ENCODE results near the gene LARP4.

Gene LARP4

DNA sequence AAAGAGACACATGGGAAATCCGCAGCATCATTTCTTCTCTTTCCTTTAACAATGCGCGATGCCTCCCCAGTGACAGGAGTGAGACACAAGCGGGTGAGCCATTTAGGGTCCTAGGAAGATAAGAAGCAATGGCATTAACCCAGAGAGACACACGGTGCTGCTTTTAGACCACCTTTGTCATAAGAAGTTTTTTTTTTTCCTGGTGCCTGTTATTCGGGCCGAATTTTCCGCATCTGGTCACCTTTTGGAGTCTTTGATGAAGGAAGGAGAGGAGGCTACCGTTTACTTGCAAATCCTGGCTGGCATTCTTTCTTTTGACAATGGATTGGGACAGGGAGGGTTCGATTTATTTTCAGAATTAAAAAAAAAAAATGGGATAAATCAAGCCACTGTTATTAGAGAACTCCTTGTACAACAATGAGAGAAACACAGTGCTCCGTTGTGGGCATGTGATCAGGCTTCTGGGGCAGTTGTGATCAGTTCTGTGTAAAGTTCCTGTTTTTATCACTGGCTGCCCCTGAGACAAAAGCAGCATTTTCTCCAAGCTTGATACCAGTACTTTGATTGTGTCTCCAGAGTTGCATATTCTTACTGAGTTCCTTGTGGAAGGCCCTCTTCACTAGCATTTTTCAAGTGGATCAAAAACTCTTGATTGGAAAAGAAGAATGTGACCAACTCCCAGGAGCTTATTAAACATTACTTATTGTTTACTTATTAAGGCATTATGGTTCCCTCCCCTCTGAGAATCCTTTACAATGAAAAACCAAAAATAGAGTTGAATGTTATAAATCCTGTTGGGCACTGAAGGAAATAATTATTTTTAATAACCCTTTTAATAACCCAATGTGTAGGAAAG is 105.2 kb downstream of the LARP4 start:
- no peak; the same call in 1 of the 3 replicates for ATAC-seq (ENCODE audit: insufficient read depth, low read depth)

DNA sequence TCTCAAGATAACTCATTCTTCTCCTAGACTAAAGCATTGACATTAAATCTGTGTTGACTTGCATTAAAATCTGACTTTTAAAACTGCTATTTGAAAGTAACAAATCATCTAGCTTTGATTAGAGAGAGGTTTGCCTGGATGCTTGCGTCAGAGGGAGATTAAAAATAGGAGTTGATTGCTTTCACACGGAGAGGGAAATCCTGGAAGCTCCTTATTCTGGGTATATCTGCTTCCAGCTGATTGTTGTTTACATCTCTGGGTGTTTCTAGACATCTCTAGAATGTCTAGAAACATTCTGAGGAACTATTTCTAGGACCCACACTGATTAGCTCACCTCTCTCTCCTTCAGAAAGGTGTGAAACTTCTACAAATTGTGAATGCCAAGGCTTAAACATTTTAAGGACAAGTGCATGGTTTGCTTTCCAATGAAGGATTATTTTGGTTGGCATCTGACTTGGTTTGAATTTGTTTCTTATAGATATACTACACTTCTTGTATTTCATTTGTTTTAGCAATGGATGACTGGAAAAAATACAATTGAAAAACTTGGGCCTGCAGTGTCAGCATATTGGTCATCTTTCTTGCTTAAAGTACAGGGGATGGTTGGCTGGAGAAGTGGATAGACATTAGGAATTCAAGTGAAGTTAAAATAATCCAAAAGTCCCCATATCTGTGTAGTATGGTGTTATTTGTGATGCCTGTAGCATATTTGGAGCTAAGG is 106.2 kb downstream of the LARP4 start:
- peak overlapping the region; percentile 86; the same call in 1 of the 2 replicates for H3K9ac ChIP-seq (ENCODE audit: low read depth, low read length)
- H4K20me1 ChIP-seq (ENCODE audit: insufficient read depth, low read length) = peaks cover 14% of the 10 kb centered on the region; the same call in 1 of the 2 replicates

More for the DNA sequence above, 105.2 kb downstream of the LARP4 start:
- no peak for TF ChIP-seq EZH2 (IDR thresholded peaks at IDR 0.05; ENCODE audit: borderline replicate concordance, low read depth, low read length, severe bottlenecking)
- TF ChIP-seq, protein P1, sequence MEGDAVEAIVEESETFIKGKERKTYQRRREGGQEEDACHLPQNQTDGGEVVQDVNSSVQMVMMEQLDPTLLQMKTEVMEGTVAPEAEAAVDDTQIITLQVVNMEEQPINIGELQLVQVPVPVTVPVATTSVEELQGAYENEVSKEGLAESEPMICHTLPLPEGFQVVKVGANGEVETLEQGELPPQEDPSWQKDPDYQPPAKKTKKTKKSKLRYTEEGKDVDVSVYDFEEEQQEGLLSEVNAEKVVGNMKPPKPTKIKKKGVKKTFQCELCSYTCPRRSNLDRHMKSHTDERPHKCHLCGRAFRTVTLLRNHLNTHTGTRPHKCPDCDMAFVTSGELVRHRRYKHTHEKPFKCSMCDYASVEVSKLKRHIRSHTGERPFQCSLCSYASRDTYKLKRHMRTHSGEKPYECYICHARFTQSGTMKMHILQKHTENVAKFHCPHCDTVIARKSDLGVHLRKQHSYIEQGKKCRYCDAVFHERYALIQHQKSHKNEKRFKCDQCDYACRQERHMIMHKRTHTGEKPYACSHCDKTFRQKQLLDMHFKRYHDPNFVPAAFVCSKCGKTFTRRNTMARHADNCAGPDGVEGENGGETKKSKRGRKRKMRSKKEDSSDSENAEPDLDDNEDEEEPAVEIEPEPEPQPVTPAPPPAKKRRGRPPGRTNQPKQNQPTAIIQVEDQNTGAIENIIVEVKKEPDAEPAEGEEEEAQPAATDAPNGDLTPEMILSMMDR (IDR thresholded peaks at IDR 0.05; ENCODE audit: borderline replicate concordance, extremely low read depth, low read length, poor library complexity, severe bottlenecking) = peak; percentile 9
- Histone ChIP-seq H3K79me2 (ENCODE audit: insufficient read depth, low read length) (peaks cover 60% of the 10 kb centered on the region), H2AFZ (ENCODE audit: low read depth, low read length) (peak overlapping the region; percentile 90), H3K4me2 (ENCODE audit: insufficient read depth, low read length) (peak overlapping the region; percentile 89), H3K36me3 (ENCODE audit: insufficient read depth, low read length) (no peaks in the 10 kb centered on the region; the same call in 1 of the 2 replicates), H3K4me3 (ENCODE audit: low read depth in 1 of 2, low read length in 2 of 2) (peak overlapping the region; percentile 87 to 97), H3K9ac (ENCODE audit: low read depth, low read length) (peak overlapping the region; percentile 86), H3K9me3 (ENCODE audit: insufficient read depth, low read length, severe bottlenecking) (peaks cover under 1% of the 10 kb centered on the region), H3K4me1 (ENCODE audit: insufficient read depth, low read length) (peaks cover 32% of the 10 kb centered on the region), H3K27me3 (ENCODE audit: insufficient read depth, low read length, poor library complexity) (no peaks in the 10 kb centered on the region), H3K27ac (ENCODE audit: low read length) (peak overlapping the region; percentile 78), H4K20me1 (ENCODE audit: insufficient read depth, low read length) (peaks cover 14% of the 10 kb centered on the region; the same call in 1 of the 2 replicates)
- no peak for DNase-seq

GRCh38 chr12:50507474-50507838 is 106.8 kb downstream of the LARP4 start:
- Histone ChIP-seq H3K9ac (ENCODE audit: low read depth, low read length) (peak overlapping the region; percentile 2; the same call in 1 of the 2 replicates), H3K4me2 (ENCODE audit: insufficient read depth, low read length) (peak overlapping the region; percentile 89; the same call in 1 of the 2 replicates), H3K36me3 (ENCODE audit: insufficient read depth, low read length) (no peaks in the 10 kb centered on the region; the same call in 1 of the 2 replicates), H3K4me1 (ENCODE audit: insufficient read depth, low read length) (peaks cover 32% of the 10 kb centered on the region), H4K20me1 (ENCODE audit: insufficient read depth, low read length) (peaks cover 14% of the 10 kb centered on the region; the same call in 1 of the 2 replicates), H3K79me2 (ENCODE audit: insufficient read depth, low read length) (peaks cover 74% of the 10 kb centered on the region), H2AFZ (ENCODE audit: low read depth, low read length) (no peak overlapping the region), H3K27ac (ENCODE audit: low read length) (no peak overlapping the region), H3K4me3 (ENCODE audit: low read depth in 1 of 2, low read length in 2 of 2) (no peak overlapping the region; a peak in 1 of 4 replicates), H3K27me3 (ENCODE audit: insufficient read depth, low read length, poor library complexity) (no peaks in the 10 kb centered on the region), H3K9me3 (ENCODE audit: insufficient read depth, low read length, severe bottlenecking) (no peaks in the 10 kb centered on the region)
- TF ChIP-seq, protein P1 (IDR thresholded peaks at IDR 0.05; ENCODE audit: borderline replicate concordance, extremely low read depth, low read length, poor library complexity, severe bottlenecking) = no peak
- no peak for TF ChIP-seq EZH2 (IDR thresholded peaks at IDR 0.05; ENCODE audit: borderline replicate concordance, low read depth, low read length, severe bottlenecking)
- no peak for DNase-seq
- ATAC-seq (ENCODE audit: insufficient read depth, low read depth) = no peak

More for the DNA sequence above, 106.2 kb downstream of the LARP4 start:
- ATAC-seq (ENCODE audit: insufficient read depth, low read depth) (no peak), DNase-seq (no peak)
- H3K4me3 ChIP-seq (ENCODE audit: low read depth in 1 of 2, low read length in 2 of 2) = peak overlapping the region in 1 of 2 experiments; percentile 23; a peak in 1 of 4 replicates
- H3K9me3 ChIP-seq (ENCODE audit: insufficient read depth, low read length, severe bottlenecking) = no peaks in the 10 kb centered on the region
- no peaks in the 10 kb centered on the region for H3K27me3 ChIP-seq (ENCODE audit: insufficient read depth, low read length, poor library complexity)
- H3K79me2 ChIP-seq (ENCODE audit: insufficient read depth, low read length) = peaks cover 68% of the 10 kb centered on the region
- H3K4me1 ChIP-seq (ENCODE audit: insufficient read depth, low read length) = peaks cover 32% of the 10 kb centered on the region
- H2AFZ ChIP-seq (ENCODE audit: low read depth, low read length) = no peak overlapping the region
- H3K27ac ChIP-seq (ENCODE audit: low read length) = no peak overlapping the region; the same call in 1 of the 2 replicates
- no peaks in the 10 kb centered on the region; the same call in 1 of the 2 replicates for H3K36me3 ChIP-seq (ENCODE audit: insufficient read depth, low read length)
- TF ChIP-seq EZH2 (IDR thresholded peaks at IDR 0.05; ENCODE audit: borderline replicate concordance, low read depth, low read length, severe bottlenecking) = no peak
- TF ChIP-seq, protein P1 (IDR thresholded peaks at IDR 0.05; ENCODE audit: borderline replicate concordance, extremely low read depth, low read length, poor library complexity, severe bottlenecking) = no peak
- H3K4me2 ChIP-seq (ENCODE audit: insufficient read depth, low read length) = peak overlapping the region; percentile 89

Measured in DND-41 (cell line).